ENCODE results near the gene EDIL3.
"Not testable (repeated sequence)": the region's sequence is repeated elsewhere in the genome, so short reads cannot be mapped to it uniquely, and the experiment has no call there.

EDIL3 gene

GRCh38 chr5:84299959-84300358 lies 84.7 kb downstream of the EDIL3 start:
- Histone ChIP-seq H3K27ac (ENCODE audit: low read length) (no peak overlapping the region), H3K4me1 (ENCODE audit: low read length) (no peaks in the 10 kb centered on the region), H2AFZ (ENCODE audit: low read depth, low read length) (no peak overlapping the region), H3K27me3 (ENCODE audit: low read depth, low read length) (no peaks in the 10 kb centered on the region), H3K79me2 (ENCODE audit: low read length) (no peaks in the 10 kb centered on the region), H3K9ac (ENCODE audit: low read length) (no peak overlapping the region), H3K4me2 (ENCODE audit: low read length) (no peak overlapping the region), H4K20me1 (ENCODE audit: insufficient read depth, low read length) (no peaks in the 10 kb centered on the region), H3K36me3 (replicated peaks; ENCODE audit: low read depth, low read length) (no peaks in the 10 kb centered on the region), H3K9me3 (ENCODE audit: insufficient read depth, low read length) (no peaks in the 10 kb centered on the region), H3K4me3 (ENCODE audit: low read length) (no peak overlapping the region)
- TF ChIP-seq EZH2phosphoT487 (IDR thresholded peaks at IDR 0.05; ENCODE audit: low read depth) (no peak), CTCF (IDR thresholded peaks at IDR 0.05; ENCODE audit: low read depth, low read length) (no peak)

DNA sequence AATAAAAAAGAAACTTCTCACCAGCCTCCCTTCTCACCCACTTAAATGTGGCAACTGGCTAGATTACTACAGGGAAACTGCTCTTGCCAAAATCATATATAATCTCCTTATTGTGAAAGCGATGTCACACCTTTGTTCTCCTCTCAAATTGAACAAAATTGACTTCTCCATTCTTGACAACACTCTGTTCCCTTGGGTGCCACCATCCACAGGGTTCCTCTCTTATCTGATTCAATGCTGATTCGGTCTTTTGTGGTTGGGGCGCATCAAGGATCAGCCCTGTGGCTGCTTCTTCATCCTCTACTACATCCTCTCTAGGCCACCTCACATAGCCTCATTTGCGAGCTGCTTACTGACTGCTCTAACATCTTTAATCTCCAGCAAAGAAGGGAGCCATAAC lies 86.1 kb downstream of the EDIL3 start:
- Histone ChIP-seq H3K27ac (ENCODE audit: low read length) (no peak overlapping the region), H3K4me1 (ENCODE audit: low read length) (no peaks in the 10 kb centered on the region), H3K4me3 (ENCODE audit: low read length) (no peak overlapping the region), H3K27me3 (ENCODE audit: low read depth, low read length) (no peaks in the 10 kb centered on the region), H3K9ac (ENCODE audit: low read length) (no peak overlapping the region), H4K20me1 (ENCODE audit: insufficient read depth, low read length) (no peaks in the 10 kb centered on the region), H3K4me2 (ENCODE audit: low read length) (no peak overlapping the region), H2AFZ (ENCODE audit: low read depth, low read length) (no peak overlapping the region), H3K79me2 (ENCODE audit: low read length) (no peaks in the 10 kb centered on the region), H3K9me3 (ENCODE audit: insufficient read depth, low read length) (no peaks in the 10 kb centered on the region), H3K36me3 (replicated peaks; ENCODE audit: low read depth, low read length) (no peaks in the 10 kb centered on the region)
- TF ChIP-seq CTCF (IDR thresholded peaks at IDR 0.05; ENCODE audit: low read depth, low read length) (no peak), EZH2phosphoT487 (IDR thresholded peaks at IDR 0.05; ENCODE audit: low read depth) (no peak)

DNA sequence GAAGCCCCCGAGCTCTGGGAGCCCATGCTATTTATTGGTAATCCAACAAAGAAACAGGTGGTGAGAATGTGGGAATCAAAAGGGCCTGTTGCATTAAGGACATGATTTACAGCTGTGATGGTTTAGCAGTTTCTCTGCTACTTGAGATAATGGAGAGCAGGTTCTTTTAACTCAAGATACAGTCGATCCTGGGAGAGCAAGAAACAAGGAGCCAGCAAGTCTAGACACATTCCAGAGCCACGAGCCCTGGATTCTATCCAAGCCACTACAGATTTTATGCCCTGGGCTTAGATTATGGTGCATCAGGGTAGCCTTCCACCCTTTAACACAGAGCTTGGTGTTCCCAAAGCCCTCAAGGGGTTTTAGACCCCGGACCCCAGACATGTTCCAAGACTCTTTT lies 87.0 kb downstream of the EDIL3 start:
- H4K20me1 ChIP-seq (ENCODE audit: insufficient read depth, low read length); H3K9me3 ChIP-seq (ENCODE audit: insufficient read depth, low read length); H2AFZ ChIP-seq (ENCODE audit: low read depth, low read length); H3K4me3 ChIP-seq (ENCODE audit: low read length); H3K4me1 ChIP-seq (ENCODE audit: low read length); H3K27me3 ChIP-seq (ENCODE audit: low read depth, low read length); H3K36me3 ChIP-seq (replicated peaks; ENCODE audit: low read depth, low read length); H3K79me2 ChIP-seq (ENCODE audit: low read length); H3K9ac ChIP-seq (ENCODE audit: low read length); H3K27ac ChIP-seq (ENCODE audit: low read length); H3K4me2 ChIP-seq (ENCODE audit: low read length): not testable (repeated sequence)

DNA sequence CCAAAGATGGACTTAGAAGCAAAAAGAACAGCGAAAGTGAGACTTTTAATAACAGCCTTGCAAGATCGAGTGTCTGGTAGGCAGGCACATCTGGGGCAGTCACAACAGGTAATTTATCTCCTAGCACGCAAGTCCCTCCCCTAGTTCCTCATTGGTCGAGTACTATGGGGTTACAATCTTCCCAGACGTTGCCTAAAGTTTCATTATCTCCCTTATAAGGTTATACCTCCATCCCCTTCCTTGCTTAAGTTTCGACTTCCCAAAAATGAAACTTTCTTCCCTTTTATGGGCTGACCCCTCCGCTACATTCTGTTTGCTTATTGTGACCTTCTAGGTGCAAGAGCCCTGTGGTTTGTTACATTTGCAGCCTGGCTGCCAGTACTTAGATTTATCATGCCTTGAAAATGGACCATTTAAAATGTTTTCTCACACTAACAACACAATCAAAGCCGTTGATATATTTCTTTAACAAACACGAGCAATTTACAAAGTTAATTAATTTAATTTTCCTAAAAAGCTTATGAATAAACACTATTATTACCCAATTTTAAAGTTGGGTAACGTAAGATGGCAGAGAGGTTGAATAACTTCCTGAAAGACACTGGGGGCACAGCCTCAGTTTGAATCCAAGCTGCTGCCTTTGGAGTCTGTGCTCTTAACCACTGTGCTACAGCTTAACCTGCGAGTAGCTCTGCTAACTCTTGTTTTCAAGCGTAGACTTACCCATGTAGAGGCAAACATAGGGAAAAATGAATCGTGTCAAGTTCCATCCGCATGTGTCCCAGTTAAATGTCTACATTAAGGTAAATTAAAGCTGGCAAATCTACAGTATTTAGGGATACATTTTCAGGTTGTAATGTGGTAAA lies 91.7 kb downstream of the EDIL3 start:
- H3K4me2 ChIP-seq (ENCODE audit: low read length) = no peak overlapping the region
- H4K20me1 ChIP-seq (ENCODE audit: insufficient read depth, low read length) = no peaks in the 10 kb centered on the region
- no peak overlapping the region for H2AFZ ChIP-seq (ENCODE audit: low read depth, low read length)
- H3K9ac ChIP-seq (ENCODE audit: low read length) = no peak overlapping the region
- TF ChIP-seq CTCF (IDR thresholded peaks at IDR 0.05; ENCODE audit: low read depth, low read length) = no peak
- no peak for TF ChIP-seq EZH2phosphoT487 (IDR thresholded peaks at IDR 0.05; ENCODE audit: low read depth)
- H3K4me1 ChIP-seq (ENCODE audit: low read length) = no peaks in the 10 kb centered on the region; the same call in 1 of the 2 replicates
- H3K9me3 ChIP-seq (ENCODE audit: insufficient read depth, low read length) = no peaks in the 10 kb centered on the region
- H3K4me3 ChIP-seq (ENCODE audit: low read length) = no peak overlapping the region
- H3K36me3 ChIP-seq (replicated peaks; ENCODE audit: low read depth, low read length) = no peaks in the 10 kb centered on the region
- H3K27me3 ChIP-seq (ENCODE audit: low read depth, low read length) = no peaks in the 10 kb centered on the region
- H3K27ac ChIP-seq (ENCODE audit: low read length) = no peak overlapping the region
- no peaks in the 10 kb centered on the region for H3K79me2 ChIP-seq (ENCODE audit: low read length)
